ENCODE results near the gene SLC32A1. TPM values are rescaled to one million over a fixed set of nuclear protein-coding genes. Genes with fewer than 3 reads are reported as not detected.

Gene SLC32A1
- total and polyA plus RNA-seq, 2 donors (not counting 3 experiments of a cell fraction or from before 2014, with no cell fraction given), result 0.04 TPM; not detected in 1

GRCh38 chr20:38706509-38706908, 17.8 kb upstream of the SLC32A1 start:
- dilution Hi-C loops (cut with MboI; ENCODE audit: extremely low pct_ligation_motif_present, low sequenced_read_pairs), result no loop called here
- H3K27me3 ChIP-seq (ENCODE audit: control insufficient read depth in 2 of 2, insufficient read depth in 2 of 2, low read length in 2 of 2), result peaks cover 5 to 6% of the 10 kb centered on the region in 2 experiments
- H3K36me3 ChIP-seq (ENCODE audit: control insufficient read depth in 2 of 2, extremely low read depth in 1 of 2, insufficient read depth in 2 of 2, low read length in 2 of 2), result no peaks in the 10 kb centered on the region
- H3K9me3 ChIP-seq (replicated peaks; ENCODE audit: control insufficient read depth, insufficient read depth, low read length), result no peaks in the 10 kb centered on the region
- POLR2A ChIA-PET, result no interaction called here
- no peak overlapping the region for H3K4me2 ChIP-seq (ENCODE audit: insufficient read depth, low read length)
- intact Hi-C loops (cut with micrococcal nuclease), result no loop called here
- no peaks in the 10 kb centered on the region for H4K20me1 ChIP-seq (replicated peaks; ENCODE audit: control insufficient read depth, extremely low read depth, insufficient read depth, low read length)
- H3K4me3 ChIP-seq (replicated peaks in 1 of 3; ENCODE audit: insufficient read depth in 1 of 3, low read depth in 1 of 3, low read length in 3 of 3), result no peak overlapping the region
- no peak overlapping the region for H3K27ac ChIP-seq (ENCODE audit: insufficient read depth, low read depth, low read length)
- DNase-seq (ENCODE audit: low read depth, low spot score) (no peak), FAIRE-seq (no peak)
- CTCF ChIA-PET, result no interaction called here
- no peaks in the 10 kb centered on the region for H3K79me2 ChIP-seq (ENCODE audit: control insufficient read depth, insufficient read depth, low read length)
- BruUV-seq (replicated peaks), result no TSS peak
- no peaks in the 10 kb centered on the region for H3K9me1 ChIP-seq (replicated peaks; ENCODE audit: control insufficient read depth, extremely low read depth, insufficient read depth, low read length)
- no peak overlapping the region for H2AFZ ChIP-seq (ENCODE audit: low read depth, low read length)
- H3K4me1 ChIP-seq (ENCODE audit: control insufficient read depth, extremely low read depth, insufficient read depth, low read length), result no peaks in the 10 kb centered on the region
- no peak overlapping the region for H3K9ac ChIP-seq (replicated peaks; ENCODE audit: extremely low read depth, insufficient read depth, low read length)
- TF ChIP-seq POLR2A (IDR thresholded peaks at IDR 0.05; ENCODE audit: low read depth, low read length) (no peak), FOS (IDR thresholded peaks at IDR 0.05; ENCODE audit: borderline replicate concordance, insufficient read depth, low read length) (no peak), GATA2 (IDR thresholded peaks at IDR 0.05; ENCODE audit: insufficient read depth, insufficient read length, low read depth, low read length) (no peak), MYC (IDR thresholded peaks at IDR 0.05; ENCODE audit: low read depth, low read length) (no peak), EZH2 (IDR thresholded peaks at IDR 0.05; ENCODE audit: borderline replicate concordance, low read depth, low read length, severe bottlenecking) (no peak), JUN (IDR thresholded peaks at IDR 0.05; ENCODE audit: borderline replicate concordance, insufficient read depth, insufficient read length, low read depth) (no peak), POLR2AphosphoS5 (IDR thresholded peaks at IDR 0.05; ENCODE audit: insufficient read depth, low read depth, low read length) (no peak), CTCF (IDR thresholded peaks at IDR 0.05; ENCODE audit: extremely low read depth in 1 of 2, insufficient read depth in 1 of 2, low read depth in 1 of 2, low read length in 2 of 2) (no peak)
- TF ChIP-seq, protein P1, sequence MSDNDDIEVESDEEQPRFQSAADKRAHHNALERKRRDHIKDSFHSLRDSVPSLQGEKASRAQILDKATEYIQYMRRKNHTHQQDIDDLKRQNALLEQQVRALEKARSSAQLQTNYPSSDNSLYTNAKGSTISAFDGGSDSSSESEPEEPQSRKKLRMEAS (IDR thresholded peaks at IDR 0.05; ENCODE audit: insufficient read depth, insufficient read length), result no peak

All from endothelial cell of umbilical vein (primary cell).